Stimulated activated CD4-positive, alpha-beta T cell treated with anti-CD3 and anti-CD28 coated beads, Interleukin-15, amount 100 ng/mL, for 1 hour (primary cell): Measurements from ENCODE around the gene SIRT1.
"Not testable (repeated sequence)": the region's sequence is repeated elsewhere in the genome, so short reads cannot be mapped to it uniquely, and the experiment has no call there.

ENCODE experiments used
- DNase-seq, 2 donors: peaks; one replicate each; pipeline ENCODE4 v3.0.0-alpha.2; 2020; ENCODE audit warnings: low read depth in 1 of 2, low spot score in 1 of 2

Gene SIRT1

DNA sequence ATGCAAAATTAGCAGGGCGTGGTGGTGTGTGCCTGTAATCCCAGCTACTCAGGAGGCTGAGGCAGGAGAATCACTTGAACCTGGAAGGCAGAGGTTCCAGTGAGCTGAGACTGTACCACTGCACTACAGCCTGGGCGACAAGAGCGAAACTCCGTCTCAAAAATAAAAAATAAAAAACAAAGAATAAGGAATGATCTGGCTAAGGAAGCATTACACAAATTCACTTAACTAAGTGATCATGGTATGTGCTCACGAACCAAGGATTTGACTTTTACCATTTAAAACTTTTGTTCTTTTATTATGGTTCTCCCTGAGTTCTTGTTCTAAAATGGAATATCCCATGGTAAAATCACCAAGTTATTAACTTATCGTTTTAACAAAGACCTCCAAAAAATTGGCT, 71.2 kb downstream of the SIRT1 start:
- no peak for DNase-seq

DNA sequence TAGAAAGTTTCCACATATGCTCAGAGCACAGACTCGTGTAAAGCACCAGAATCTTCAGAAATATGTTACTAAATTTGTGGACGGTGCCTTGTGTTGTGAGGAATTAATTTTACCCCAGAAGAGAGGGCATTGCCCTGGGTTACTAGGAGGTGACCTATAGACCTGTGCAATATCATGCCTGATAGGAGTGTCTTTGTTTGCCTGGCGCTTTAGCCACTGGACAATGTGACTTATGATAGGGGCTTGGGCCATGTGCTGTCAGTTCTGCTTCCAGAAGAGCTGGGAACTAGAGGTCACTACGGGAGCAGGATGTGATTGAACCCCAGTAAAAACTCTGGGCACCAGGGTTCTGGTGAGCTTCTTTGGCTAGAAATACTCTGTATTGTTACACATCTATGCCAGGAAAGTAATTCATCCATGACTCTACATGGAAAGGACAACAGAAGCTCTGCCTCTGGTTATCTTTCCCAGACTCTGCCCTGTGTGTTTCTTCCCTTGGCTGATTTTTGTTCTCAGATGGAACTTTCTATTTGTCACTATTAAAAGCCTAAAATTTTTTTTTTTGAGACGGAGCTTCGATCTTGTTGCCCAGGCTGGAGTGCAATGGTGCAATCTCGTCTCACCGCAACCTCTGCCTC, 75.5 kb downstream of the SIRT1 start:
- DNase-seq: no peak

DNA sequence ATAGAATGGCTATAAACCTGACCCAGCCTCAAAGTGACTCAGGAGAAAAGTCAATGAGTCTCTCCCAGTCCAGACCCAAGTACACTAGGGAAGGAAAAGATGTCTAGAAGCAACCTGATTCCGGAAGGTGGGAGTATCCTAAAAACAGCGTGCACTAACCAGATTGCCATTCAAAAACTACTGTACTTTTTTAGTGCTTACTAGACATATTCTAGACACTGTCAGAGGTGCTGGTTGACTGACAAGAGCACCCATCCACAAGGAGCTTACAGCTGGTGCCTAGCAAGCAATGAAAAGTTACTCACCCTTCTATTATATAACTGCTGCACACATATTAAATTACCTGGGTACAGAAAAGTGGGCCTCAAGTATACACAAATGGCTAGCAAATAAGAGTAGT, 81.0 kb downstream of the SIRT1 start:
- no peak for DNase-seq

DNA sequence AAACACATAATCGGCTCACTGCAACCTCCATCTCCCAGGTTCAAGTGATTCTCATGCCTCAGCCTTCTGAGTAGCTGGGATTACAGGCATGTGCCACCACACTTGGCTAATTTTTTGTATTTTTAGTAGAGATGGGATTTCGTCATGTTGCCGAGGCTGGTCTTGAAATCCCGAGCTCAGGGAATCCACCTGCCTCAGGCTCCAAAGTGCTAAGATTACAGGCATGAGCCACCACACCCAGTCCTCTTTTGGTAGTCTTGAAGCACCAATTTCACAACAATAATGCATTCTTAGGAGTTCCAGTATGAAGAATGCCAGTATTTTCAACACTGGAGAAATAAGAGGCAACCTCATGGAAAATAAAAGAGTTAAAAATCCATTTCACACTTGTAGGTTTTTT, 81.6 kb downstream of the SIRT1 start:
- not testable (repeated sequence) for DNase-seq
